ENCODE results near the gene GPR52.

GPR52 gene

GRCh38 chr1:174469052-174469451, 21.3 kb downstream of the GPR52 start:
- no peak for DNase-seq

DNA sequence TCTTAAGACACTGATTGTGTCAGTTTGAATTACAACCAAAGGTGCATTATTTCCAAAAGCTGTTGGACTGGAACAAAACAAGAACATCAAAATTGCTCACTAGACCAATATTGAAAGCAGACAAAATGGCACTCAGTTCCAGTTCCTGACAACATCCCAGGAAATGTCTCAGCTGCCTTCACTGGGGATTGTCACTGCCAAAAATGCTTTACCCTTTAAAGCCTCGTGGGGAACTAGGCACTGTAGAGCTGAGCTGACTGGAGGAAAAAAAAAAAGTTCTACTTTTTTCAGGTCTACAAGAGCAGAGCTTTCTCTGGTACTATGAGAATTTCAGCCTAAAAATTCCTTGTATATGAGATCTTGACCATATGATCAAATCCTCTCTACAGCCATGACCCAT, 21.9 kb downstream of the GPR52 start:
- no peak for DNase-seq

GRCh38 chr1:174479281-174479680, 31.5 kb downstream of the GPR52 start:
- no peak for DNase-seq

GRCh38 chr1:174480324-174480723, 32.6 kb downstream of the GPR52 start:
- no peak for DNase-seq

DNA sequence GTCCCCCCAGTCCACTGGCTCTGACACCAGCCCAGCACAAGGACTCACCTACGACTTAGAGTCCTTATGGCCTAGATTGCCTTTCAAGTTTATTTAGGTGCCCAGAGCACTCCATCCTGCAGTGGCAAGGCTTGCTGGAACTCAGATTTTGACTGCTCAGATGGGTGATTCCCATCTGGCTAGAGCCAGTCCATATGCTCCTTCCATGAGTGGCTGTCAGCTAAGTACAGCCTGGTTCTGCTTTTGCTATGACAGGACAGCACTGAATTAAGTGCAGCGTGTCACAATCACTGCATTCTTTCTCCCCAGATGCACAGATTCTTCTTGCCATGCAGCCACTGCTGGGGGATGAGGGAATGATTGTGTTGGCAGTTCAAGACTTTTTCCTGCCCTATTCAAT, 43.8 kb downstream of the GPR52 start:
- DNase-seq, result no peak

DNA sequence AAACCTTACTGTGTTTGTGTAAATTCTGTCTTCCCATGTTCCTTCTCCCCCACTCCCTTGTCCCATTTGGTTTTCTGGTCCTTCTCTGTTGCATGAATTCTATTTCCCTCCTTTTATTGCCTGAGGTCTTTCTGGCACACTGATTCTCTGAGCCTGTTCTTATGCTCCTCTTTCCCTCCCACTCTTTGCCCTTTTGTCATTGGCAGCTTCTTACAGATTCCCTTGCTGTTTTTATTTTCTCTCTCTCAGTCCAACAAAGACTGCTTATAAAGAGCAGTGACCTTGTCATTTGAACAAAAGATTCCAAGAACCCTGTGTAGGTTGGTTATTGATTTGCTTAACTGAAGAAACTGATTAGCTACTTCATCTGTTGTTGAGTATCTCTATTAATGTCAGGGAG, 49.7 kb downstream of the GPR52 start:
- DNase-seq, result no peak

Measured in activated CD4-positive, alpha-beta T cell treated with anti-CD3 and anti-CD28 coated beads, Interleukin-2, amount 50 U/mL, for 1 hour (primary cell).